HEK293T (cell line): ENCODE data around the gene TAF5L.

Source experiments
- ARNT ChIP-seq: fragments of 450-650 bp; IDR thresholded peaks from 2 replicates; pipeline ENCODE4 v1.6.1; 2017; ENCODE audit warnings: mild to moderate bottlenecking
- BHLHE40 ChIP-seq: fragments of 450-650 bp; IDR thresholded peaks from 2 replicates; pipeline ENCODE4 v1.6.1; 2016; ENCODE audit warnings: mild to moderate bottlenecking, moderate library complexity, borderline replicate concordance
- CTBP1 ChIP-seq: fragments of 450-650 bp; IDR thresholded peaks from 2 replicates; pipeline ENCODE4 v1.6.1; 2016; ENCODE audit warnings: borderline replicate concordance
- ELF4 ChIP-seq: fragments of 450-650 bp; IDR thresholded peaks from 2 replicates; pipeline ENCODE4 v1.6.1; 2017; ENCODE audit warnings: antibody characterized with exemption
- FOXA1 ChIP-seq: fragments of 450-650 bp; IDR thresholded peaks from 2 replicates; pipeline ENCODE4 v1.6.1; 2016; ENCODE audit warnings: mild to moderate bottlenecking
- FOXK2 ChIP-seq: fragments of 450-650 bp; IDR thresholded peaks from 2 replicates; pipeline ENCODE4 v1.6.1; 2016; ENCODE audit warnings: mild to moderate bottlenecking
- FOXM1 ChIP-seq: fragments of 450-650 bp; IDR thresholded peaks from 2 replicates; pipeline ENCODE4 v1.6.1; 2017; ENCODE audit warnings: mild to moderate bottlenecking, borderline replicate concordance
- HDGF ChIP-seq: fragments of 450-650 bp; IDR thresholded peaks from 2 replicates; pipeline ENCODE4 v1.6.1; 2017; ENCODE audit warnings: antibody characterized with exemption, borderline replicate concordance
- NFRKB ChIP-seq: fragments of 450-650 bp; IDR thresholded peaks from 2 replicates; pipeline ENCODE4 v1.6.1; 2016; ENCODE audit warnings: mild to moderate bottlenecking, moderate library complexity
- SP1 ChIP-seq: fragments of 450-650 bp; IDR thresholded peaks from 2 replicates; pipeline ENCODE4 v1.6.1; 2017
- SUZ12 ChIP-seq: fragments of 450-650 bp; IDR thresholded peaks from 2 replicates; pipeline ENCODE4 v1.6.1; 2016; ENCODE audit warnings: mild to moderate bottlenecking
- TARDBP ChIP-seq: fragments of 450-650 bp; IDR thresholded peaks from 2 replicates; pipeline ENCODE4 v1.6.1; 2016

DNA sequence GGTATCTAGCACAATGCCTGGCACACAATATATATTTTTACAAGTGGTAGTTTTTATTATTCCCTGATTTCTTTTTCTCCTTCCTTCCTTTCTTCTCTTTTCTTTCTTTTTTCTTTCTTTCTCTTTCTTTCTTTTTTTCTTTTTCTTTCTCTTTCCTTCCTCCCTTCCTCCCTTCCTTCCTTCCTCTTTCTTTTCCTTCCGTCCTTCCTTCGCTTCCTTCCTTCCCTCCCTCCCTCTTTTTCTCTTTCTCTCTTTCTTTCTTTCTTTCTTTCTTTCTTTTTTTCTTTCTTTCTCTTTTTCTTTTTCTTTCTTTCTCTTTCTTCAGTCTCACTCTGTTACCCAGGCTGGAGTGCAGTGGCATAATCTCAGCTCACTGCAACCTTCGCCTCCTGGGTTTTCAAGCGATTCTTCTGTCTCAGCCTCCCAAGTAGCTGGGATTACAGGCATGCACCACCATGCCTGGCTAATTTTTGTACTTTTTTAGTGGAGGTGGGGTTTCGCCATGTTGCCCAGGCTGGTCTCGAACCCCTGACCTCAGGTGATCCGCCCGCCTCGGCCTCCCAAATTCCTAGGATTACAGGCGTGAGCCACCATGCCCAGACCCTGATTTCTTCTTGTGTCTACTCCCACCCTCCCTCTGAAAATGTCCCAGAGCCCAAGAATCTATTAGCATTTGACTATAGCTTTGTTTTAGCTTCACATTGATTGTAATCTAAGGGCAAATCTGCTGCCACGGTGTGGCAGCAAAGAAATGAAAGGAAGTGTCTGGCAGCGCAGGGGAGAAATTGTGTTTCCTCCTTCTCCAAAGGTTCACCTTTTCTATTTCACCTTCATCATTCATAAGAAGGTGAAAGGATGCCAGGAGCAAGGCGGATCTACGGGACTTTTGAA is 47.5 kb downstream of the TAF5L start:
- TF ChIP-seq BHLHE40 = no peak
- TF ChIP-seq FOXK2 = no peak
- TF ChIP-seq NFRKB = no peak
- TF ChIP-seq FOXM1 = no peak
- no peak for TF ChIP-seq ARNT
- TF ChIP-seq TARDBP = no peak
- TF ChIP-seq SUZ12 = no peak
- no peak for TF ChIP-seq FOXA1
- TF ChIP-seq SP1 = no peak
- TF ChIP-seq HDGF = no peak
- no peak for TF ChIP-seq ELF4
- no peak for TF ChIP-seq CTBP1
